Natural killer cell (primary cell): ENCODE results near the gene ZRANB1. TPM values are rescaled to one million over a fixed set of nuclear protein-coding genes. Genes with fewer than 3 reads are reported as not detected.

Experiments
- ATAC-seq, 3 donors: fragments of 150-1000 bp in 2 of 3; fragments of 200-7000 bp in 1 of 3; cut with Tn5 transposase; 1 replicate in 1 of 3; 2 replicates in 2 of 3; pipeline ENCODE4 v1.10.0; 2021; ENCODE audit warnings: mild to moderate bottlenecking in 2 of 3, moderate library complexity in 2 of 3
- DNase-seq, 2 donors: peaks; one replicate each; pipeline versions ENCODE4 v3.0.0 to v3.0.0-alpha.2; 2013 to 2021; ENCODE audit warnings: mixed read lengths in 1 of 2
- H3K27ac ChIP-seq: one replicate; pipeline ENCODE4 v1.5.1; 2013; ENCODE audit warnings: mild to moderate bottlenecking, low read length
- H3K27me3 ChIP-seq: one replicate; pipeline ENCODE4 v1.6.1; 2013; ENCODE audit warnings: low read length; ENCODE audit not compliant: control insufficient read depth, insufficient read depth
- H3K36me3 ChIP-seq: one replicate; pipeline ENCODE4 v1.6.1; 2013; ENCODE audit warnings: low read length; ENCODE audit not compliant: control insufficient read depth, insufficient read depth
- H3K4me1 ChIP-seq: one replicate; pipeline ENCODE4 v1.6.1; 2013; ENCODE audit warnings: low read length; ENCODE audit not compliant: control insufficient read depth, insufficient read depth
- H3K4me3 ChIP-seq: one replicate; pipeline ENCODE4 v1.5.1; 2013; ENCODE audit warnings: low read length
- H3K9me3 ChIP-seq: one replicate; pipeline ENCODE4 v1.6.1; 2013; ENCODE audit warnings: low read length; ENCODE audit not compliant: control insufficient read depth, insufficient read depth
- H3K27ac Mint-ChIP-seq, 2 donors: one replicate each; pipeline ENCODE4 v1.8.0; 2022; ENCODE audit warnings: mild to moderate bottlenecking in 2 of 2, mixed read lengths in 2 of 2, moderate library complexity in 1 of 2
- H3K27me3 Mint-ChIP-seq, 2 donors: one replicate each; pipeline ENCODE4 v1.8.0; 2022; ENCODE audit warnings: low read depth in 2 of 2, mixed read lengths in 2 of 2
- H3K36me3 Mint-ChIP-seq: one replicate; pipeline ENCODE4 v1.8.0; 2022; ENCODE audit warnings: mixed read lengths
- H3K4me1 Mint-ChIP-seq, 2 donors: one replicate each; pipeline ENCODE4 v1.8.0; 2022; ENCODE audit warnings: mixed read lengths in 2 of 2
- H3K4me3 Mint-ChIP-seq: one replicate; pipeline ENCODE4 v1.8.0; 2022; ENCODE audit warnings: mild to moderate bottlenecking, moderate library complexity, mixed read lengths
- H3K9me3 Mint-ChIP-seq, 2 donors: one replicate each; pipeline ENCODE4 v1.8.0; 2022; ENCODE audit warnings: mixed read lengths in 2 of 2
- WGBS: methylation state at CpG from one replicate; pipeline ENCODE4 v1.1.7; 2013; ENCODE audit warnings: missing lambda C conversion rate; ENCODE audit not compliant: insufficient coverage; 5-methylcytosine and 5-hydroxymethylcytosine counted together
- intact Hi-C: fragments of 100-400 bp; cut with micrococcal nuclease; formaldehyde crosslinking; loops from one replicate; pipeline ENCODE4 v1.14.2; 2022
- total RNA-seq, 4 donors: library from RNA; stranded (reverse); fragments of 120-200 nt in 1 of 4; gene quantifications; one replicate each; pipeline versions ENCODE4 v1.2.3 to v1.2.4, GENCODE V29; 2013 to 2022
- TF ChIP-seq, protein P1 (sequence below): fragments of 200-600 bp; IDR thresholded peaks from one replicate; pipeline ENCODE4 v1.8.0; 2022; ENCODE audit warnings: antibody characterized with exemption

Gene ZRANB1
- total RNA-seq, 3 donors from 2014 or later (not counting 1 experiment from before 2014, with no cell fraction given) = 18.0 to 20.5 (median 18.8) TPM

DNA sequence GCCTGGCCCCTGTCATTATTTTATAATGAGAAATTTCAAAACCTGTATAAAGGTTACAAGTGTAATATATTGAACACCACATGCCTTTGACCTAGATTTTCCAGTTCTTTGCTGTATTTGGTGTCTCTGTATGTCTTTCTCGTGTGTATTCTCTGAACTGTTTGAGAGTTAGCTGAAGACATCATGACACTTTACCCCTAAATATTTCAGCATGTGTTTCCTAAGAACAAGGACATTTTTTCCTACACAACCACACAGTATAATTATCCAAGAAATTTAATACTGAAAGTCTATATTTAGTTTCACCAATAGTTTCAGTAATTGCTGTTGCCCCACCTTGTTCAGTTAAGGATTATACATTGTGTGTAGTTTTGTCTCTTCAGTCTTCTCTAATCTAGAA is 14.8 kb downstream of the ZRANB1 start:
- WGBS = no CpG with 5 or more reads among the region's 1 CpG
- no peaks in the 10 kb centered on the region for H3K36me3 Mint-ChIP-seq
- H3K27me3 ChIP-seq = no peaks in the 10 kb centered on the region
- H3K27me3 Mint-ChIP-seq = no peaks in the 10 kb centered on the region
- TF ChIP-seq, protein P1, sequence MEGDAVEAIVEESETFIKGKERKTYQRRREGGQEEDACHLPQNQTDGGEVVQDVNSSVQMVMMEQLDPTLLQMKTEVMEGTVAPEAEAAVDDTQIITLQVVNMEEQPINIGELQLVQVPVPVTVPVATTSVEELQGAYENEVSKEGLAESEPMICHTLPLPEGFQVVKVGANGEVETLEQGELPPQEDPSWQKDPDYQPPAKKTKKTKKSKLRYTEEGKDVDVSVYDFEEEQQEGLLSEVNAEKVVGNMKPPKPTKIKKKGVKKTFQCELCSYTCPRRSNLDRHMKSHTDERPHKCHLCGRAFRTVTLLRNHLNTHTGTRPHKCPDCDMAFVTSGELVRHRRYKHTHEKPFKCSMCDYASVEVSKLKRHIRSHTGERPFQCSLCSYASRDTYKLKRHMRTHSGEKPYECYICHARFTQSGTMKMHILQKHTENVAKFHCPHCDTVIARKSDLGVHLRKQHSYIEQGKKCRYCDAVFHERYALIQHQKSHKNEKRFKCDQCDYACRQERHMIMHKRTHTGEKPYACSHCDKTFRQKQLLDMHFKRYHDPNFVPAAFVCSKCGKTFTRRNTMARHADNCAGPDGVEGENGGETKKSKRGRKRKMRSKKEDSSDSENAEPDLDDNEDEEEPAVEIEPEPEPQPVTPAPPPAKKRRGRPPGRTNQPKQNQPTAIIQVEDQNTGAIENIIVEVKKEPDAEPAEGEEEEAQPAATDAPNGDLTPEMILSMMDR = no peak
- H3K4me1 ChIP-seq = no peaks in the 10 kb centered on the region
- no peak overlapping the region for H3K27ac ChIP-seq
- peaks cover 30 to 51% of the 10 kb centered on the region in 2 donors for H3K4me1 Mint-ChIP-seq
- no peak overlapping the region for H3K27ac Mint-ChIP-seq
- no peaks in the 10 kb centered on the region for H3K9me3 Mint-ChIP-seq
- DNase-seq = no peak
- no peak for ATAC-seq
- H3K36me3 ChIP-seq = no peaks in the 10 kb centered on the region
- H3K4me3 Mint-ChIP-seq = no peak overlapping the region
- intact Hi-C loops = no loop called here
- no peak overlapping the region for H3K4me3 ChIP-seq
- H3K9me3 ChIP-seq = no peaks in the 10 kb centered on the region

DNA sequence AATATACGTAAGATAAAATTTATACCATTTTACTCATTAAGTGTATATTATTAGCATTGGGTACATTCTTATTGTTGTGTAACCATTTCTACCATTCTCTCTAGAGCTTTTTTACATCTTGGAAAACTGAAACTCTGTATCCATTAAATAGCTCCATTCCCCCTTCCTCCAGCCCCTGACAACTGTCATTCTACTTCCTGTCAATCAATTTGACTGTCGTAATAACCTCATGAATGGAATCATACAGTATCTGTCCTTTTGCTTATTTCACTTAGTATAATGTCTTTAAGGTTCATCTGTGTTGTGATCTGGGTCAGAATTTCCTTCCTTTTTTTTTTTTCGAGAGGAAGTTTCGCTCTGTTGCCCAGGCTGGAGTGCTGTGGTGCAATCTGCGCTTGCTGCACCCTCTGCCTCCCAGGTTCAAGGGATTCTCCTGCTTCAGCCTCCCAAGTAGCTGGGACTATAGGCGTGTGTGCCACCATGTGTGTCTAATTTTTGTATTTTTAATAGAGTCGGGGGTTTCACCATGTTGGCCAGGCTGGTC is 15.6 kb downstream of the ZRANB1 start:
- no peaks in the 10 kb centered on the region for H3K9me3 Mint-ChIP-seq
- whole genome bisulfite sequencing = 56% methylated on average over 6 of the region's 7 CpGs
- no peak for ATAC-seq
- H3K4me1 ChIP-seq = no peaks in the 10 kb centered on the region
- H3K27ac ChIP-seq = no peak overlapping the region
- H3K4me1 Mint-ChIP-seq = peaks cover 30 to 47% of the 10 kb centered on the region in 2 donors
- H3K27me3 Mint-ChIP-seq = no peaks in the 10 kb centered on the region
- no peaks in the 10 kb centered on the region for H3K27me3 ChIP-seq
- H3K4me3 Mint-ChIP-seq = no peak overlapping the region
- H3K27ac Mint-ChIP-seq = no peak overlapping the region
- no peaks in the 10 kb centered on the region for H3K36me3 ChIP-seq
- H3K9me3 ChIP-seq = no peaks in the 10 kb centered on the region
- DNase-seq = no peak
- intact Hi-C loops = no loop called here
- H3K36me3 Mint-ChIP-seq = no peaks in the 10 kb centered on the region
- TF ChIP-seq, protein P1 = no peak
- no peak overlapping the region for H3K4me3 ChIP-seq

DNA sequence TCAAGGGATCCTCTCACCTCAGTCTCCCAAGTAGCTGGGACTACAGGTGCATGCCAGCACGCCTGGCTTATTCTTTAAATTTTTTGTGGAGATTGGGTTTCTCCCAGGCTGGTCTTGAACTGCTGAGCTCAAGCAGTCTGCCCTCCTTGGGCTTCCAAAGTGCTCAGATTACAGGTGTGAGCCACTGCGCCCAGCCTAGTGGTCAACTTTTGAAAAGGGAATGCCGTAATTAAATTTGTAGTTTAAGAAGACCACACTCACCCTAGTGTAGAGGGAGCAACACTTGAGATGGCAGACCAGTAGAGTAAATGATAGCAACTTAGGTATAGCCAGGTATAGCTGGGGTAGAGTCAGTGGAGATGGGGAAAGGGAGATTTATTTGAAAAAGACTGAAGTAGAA is 17.6 kb downstream of the ZRANB1 start:
- Mint-ChIP-seq H3K27me3 (no peaks in the 10 kb centered on the region), H3K9me3 (no peaks in the 10 kb centered on the region), H3K36me3 (no peaks in the 10 kb centered on the region), H3K4me1 (peaks cover 24 to 38% of the 10 kb centered on the region in 2 donors), H3K27ac (peak overlapping the region in 1 of 2 donors; percentile 1), H3K4me3 (no peak overlapping the region)
- TF ChIP-seq, protein P1 = no peak
- WGBS = 94% methylated on average over 3 of the region's 3 CpGs
- Histone ChIP-seq H3K27ac (no peak overlapping the region), H3K4me3 (no peak overlapping the region), H3K4me1 (no peaks in the 10 kb centered on the region), H3K36me3 (no peaks in the 10 kb centered on the region), H3K27me3 (no peaks in the 10 kb centered on the region), H3K9me3 (no peaks in the 10 kb centered on the region)
- ATAC-seq (no peak), DNase-seq (no peak)
- intact Hi-C loops = no loop called here

GRCh38 chr10:124961248-124961570 is 19.3 kb downstream of the ZRANB1 start:
- ATAC-seq = no peak
- no peak for DNase-seq
- intact Hi-C loops = no loop called here
- Mint-ChIP-seq H3K27ac (no peak overlapping the region), H3K27me3 (no peaks in the 10 kb centered on the region), H3K36me3 (no peaks in the 10 kb centered on the region), H3K9me3 (no peaks in the 10 kb centered on the region), H3K4me1 (peaks cover 18 to 34% of the 10 kb centered on the region in 2 donors), H3K4me3 (no peak overlapping the region)
- TF ChIP-seq, protein P1 = no peak
- WGBS = 91% methylated on average over 4 of the region's 4 CpGs
- Histone ChIP-seq H3K27ac (no peak overlapping the region), H3K4me1 (no peaks in the 10 kb centered on the region), H3K9me3 (no peaks in the 10 kb centered on the region), H3K27me3 (no peaks in the 10 kb centered on the region), H3K36me3 (peaks cover 2% of the 10 kb centered on the region), H3K4me3 (no peak overlapping the region)
